ENCODE results near the gene DOCK4.

DOCK4 gene

DNA sequence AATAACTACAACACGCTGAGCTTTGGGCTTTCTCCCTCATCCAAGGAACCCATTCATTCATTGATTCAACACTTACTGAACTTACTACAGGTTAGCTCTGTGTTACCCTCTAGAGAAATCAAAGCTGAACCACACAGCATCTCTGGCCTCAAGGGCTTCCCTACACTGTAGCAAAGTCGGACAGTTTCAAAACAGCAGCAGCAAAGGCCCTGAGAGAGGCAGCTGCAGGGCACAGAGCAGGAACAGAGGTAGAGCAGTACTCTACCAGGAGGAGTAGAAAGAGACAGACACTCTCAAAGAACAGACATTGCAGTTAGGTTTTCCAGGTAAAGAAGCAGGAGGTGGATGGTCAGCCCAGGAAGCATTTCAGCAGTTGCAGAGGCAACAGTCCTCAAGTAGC, 16.1 kb downstream of the DOCK4 start:
- no peak for DNase-seq

DNA sequence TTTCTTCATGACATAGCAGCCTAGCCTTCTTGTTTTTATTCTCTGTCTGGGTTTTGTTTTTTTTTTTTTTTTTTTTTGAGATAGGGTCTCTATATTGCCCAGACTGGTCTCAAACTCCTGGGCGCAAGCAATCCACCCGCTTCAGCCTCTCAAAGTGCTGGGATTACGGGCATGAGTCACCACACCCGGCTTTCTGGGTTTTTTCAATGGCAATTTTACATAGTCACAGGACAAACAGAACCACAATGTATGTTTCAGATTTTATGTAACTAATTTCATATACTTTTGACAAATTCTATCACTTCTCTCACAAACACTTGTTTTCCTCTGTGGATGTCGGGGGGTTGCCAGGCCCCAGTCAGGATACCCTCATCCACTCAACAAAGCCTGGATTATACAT, 16.5 kb downstream of the DOCK4 start:
- no peak for DNase-seq

DNA sequence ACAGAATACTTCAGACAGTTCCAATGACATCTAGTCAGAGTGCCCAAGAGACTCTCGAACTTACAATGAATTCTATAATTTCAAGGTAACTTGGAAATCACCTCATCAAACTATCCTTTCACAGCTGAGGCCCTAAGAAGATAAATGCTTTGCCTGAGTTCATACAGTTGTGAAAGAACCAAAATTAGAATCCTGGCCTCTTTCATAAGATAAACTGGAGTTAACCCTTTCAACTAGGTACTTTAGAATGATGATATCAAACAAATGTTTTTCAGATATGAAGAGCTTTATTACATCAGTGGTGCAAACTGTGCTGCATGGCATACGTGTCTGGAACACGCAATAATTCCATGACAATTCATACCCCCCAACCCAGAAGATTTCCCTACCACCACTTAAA, 17.9 kb downstream of the DOCK4 start:
- no peak for DNase-seq

DNA sequence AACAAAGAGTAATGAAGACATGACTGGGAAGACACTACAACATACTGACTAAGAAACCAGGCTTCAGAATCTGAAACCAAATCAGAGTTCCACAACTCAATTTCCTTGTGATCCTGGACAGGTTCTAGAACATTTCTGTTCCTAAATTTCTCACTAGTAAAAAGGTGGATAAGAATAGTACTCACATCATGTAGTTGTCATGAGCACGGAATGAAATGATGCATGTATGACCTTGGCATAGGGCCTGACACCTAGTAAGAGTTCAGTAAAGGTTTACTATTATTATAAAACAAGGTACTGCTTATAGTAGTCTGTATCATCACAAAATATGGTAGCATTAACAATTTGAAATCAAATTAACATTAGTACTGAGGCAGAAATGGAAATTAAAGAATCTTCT, 19.9 kb downstream of the DOCK4 start:
- DNase-seq: no peak

DNA sequence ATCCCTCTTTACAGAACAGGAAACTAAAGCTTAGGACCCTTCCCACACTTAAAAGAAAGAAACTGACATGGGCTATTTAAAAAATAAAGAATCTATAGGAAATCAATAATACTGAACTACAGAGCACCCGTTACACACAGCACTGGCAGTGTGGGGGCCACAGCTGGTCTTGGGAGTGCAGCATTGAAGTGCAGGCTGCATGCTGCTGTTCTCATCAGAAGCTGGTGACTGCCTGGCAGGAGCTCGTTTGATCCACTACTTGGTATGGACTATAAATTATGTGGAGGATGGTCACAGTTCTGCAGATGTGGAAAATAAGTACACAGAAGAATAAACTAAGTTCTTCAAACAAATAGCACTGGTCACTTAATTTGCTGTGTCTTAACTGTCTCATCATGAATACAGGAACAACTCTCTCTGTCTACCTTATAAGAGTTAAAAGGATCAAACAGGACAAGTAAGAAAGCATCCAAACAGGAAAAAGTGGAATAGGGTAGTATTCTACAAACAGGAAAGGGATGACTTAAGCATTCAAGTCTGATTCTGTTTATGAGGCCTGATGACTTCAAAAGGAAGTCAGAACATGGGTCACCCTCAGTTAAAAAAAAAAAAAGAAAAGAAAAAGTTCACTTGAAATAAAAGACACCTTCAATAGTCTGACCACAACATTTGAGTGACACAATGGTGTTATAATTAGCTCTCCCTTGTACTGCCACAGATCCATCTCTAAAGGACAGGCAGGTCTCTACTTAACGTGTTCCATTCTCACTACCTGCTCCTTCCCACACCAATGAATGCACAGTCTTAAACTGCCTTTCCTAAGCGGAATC, 21.0 kb downstream of the DOCK4 start:
- no peak for DNase-seq

DNA sequence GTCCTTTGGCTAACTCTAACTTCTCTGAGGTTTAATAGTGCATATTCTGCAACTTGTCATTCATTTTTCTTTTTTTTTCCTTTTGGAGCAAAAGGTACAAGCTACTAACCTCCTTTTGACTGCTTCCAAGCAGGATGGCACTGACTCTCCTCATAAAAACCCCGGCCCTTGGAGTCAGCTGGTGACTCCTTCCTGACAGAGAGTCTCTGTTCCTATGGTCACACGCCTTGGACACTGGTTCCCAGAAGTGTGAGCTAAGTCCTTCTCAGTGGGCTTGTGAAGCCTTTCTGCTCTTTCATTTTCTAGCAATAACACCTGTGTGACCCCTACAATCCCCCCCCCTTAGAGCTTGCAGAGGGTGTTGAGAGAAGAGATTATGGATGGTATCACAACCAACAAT, 21.7 kb downstream of the DOCK4 start:
- DNase-seq: no peak

DNA sequence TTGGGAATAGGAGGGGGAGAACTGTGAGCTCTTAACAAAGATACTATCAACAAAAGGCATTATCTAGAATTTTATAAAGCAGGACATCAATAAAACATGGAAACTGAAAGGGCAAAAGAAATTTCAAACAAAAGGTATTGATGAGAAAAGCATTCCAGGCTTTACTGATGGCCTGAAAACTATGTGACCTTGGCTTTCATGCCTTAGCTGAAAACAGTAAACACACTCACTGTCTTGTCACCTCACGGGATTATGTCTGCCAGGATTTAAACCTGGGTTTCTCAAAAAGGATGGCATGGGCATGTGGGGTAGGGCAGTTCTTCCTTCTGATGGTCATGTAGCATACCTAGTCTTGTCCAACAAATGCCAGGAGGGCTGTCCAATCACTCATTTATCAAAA, 22.9 kb downstream of the DOCK4 start:
- no peak for DNase-seq

DNA sequence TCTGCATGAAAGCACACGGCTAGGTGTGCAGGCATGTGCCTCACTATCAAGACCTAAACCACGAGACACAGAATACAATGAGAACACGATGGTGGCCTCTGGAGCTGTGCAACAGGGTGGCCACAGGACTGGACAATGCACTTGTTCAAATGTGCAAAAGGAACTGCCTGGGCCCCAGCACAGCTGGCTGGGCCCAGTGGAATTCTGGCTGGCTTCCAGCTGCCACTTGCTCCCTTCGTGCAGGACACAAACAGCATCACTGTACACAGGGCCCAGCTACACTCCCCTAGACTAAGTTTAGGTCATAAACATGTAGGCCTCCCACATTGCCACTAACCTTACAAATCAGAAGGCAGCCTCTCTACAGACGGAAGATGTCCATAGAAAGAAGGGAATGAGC, 23.4 kb downstream of the DOCK4 start:
- no peak for DNase-seq

DNA sequence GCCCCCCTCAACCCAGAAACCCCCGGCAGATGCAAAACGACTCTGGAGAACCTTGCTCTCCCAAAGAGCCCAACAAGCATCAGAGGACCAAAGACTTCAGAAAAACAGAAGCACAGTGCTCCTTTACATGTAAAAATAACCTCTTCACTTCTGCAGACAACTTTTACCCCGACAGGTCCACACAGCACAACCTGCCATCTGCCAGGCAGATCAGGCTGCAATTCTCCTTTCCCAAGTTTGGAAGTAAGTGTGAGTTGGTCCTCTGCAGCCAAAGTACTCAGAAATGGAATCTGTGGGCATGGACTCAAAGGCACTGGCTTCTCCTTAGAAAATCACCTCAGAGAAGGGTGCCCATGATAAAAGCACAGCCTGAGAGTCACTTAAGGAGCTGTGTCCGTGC, 26.0 kb downstream of the DOCK4 start:
- DNase-seq: no peak

DNA sequence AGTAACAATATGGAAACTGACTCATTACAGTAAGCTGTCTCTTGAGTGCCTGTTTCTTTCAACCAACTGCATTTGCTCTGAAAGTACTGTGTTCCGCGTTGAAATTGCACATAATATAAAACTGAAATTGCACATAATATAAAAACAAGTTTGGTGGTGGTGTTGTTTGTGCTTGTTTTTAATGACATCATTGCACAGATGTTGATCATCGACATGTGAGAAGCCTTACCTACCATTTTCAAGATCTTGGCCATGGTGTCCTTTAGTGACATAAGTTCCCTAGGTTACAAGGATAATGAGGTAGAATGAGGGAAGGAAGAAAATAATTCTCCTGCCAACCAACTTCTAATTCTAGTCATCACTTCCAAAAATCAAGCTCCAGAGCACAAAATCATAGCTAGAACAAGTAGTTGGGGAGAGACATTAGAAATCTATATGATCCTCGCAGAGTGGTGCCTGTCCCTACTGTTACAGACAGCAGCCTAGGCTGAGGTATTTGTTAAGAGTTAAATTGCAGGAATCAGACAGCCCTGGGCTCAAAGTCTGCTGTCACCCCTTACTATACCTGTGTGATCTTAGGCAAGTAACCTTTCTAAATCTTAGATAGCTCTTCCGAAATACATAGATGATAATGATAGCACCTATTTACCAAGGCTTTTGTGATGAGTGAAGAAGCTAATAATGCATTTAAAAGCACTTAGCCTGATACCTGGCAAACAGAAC, 29.3 kb downstream of the DOCK4 start:
- peak; percentile 69 to 80 for DNase-seq

DNA sequence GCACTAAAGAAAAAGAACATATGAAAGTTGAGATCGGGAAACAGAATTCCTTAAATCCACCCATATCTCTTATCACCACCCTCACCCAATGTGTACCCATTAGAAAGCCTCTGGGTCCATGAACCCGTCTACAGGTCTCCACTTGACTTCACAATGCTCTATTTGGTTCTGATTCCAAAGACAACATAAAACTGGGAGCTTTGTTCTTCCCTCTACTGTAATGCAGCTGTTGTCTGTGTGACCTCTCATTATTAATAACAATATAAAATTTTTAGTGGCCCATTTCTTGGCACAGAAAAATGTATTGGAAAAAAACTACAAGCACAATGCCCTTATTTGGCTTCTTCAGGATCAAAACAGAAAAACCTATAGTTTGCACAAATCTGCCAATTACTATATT, 30.0 kb downstream of the DOCK4 start:
- peak; percentile 93 to 95 for DNase-seq

DNA sequence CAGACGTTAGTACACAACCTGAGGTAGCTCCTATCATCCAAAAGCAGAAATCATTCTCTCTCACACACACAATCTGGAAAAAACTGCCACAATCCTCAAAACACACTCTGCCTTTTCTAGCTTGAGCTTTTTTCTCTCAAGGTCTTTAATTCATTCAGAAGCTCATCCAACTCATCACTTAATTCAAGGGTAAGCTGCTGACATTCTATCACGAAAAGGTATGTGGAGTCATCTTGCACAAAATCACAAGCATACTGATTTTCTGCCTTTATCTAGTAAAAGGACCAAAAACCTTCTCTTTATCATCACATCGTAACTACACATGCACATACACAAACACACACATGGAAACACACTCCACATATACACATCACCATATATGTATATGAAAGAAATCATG, 32.0 kb downstream of the DOCK4 start:
- DNase-seq: no peak

DNA sequence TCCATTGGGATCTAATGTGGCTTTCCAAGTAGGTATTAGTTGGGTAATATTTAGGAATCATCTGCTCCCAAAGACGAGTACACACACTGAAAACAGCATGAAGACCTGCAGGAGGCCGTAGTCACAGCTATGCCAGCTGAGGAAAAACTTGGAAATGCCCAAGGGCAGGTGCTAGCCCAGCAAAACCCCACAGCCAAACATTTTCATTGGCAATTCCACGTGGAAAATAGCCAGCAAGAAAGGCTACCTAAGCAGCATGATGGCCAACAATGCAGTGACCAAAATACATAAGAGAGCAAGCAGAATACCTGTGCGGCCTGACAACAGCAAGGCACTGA, 32.7 kb downstream of the DOCK4 start:
- no peak for DNase-seq

DNA sequence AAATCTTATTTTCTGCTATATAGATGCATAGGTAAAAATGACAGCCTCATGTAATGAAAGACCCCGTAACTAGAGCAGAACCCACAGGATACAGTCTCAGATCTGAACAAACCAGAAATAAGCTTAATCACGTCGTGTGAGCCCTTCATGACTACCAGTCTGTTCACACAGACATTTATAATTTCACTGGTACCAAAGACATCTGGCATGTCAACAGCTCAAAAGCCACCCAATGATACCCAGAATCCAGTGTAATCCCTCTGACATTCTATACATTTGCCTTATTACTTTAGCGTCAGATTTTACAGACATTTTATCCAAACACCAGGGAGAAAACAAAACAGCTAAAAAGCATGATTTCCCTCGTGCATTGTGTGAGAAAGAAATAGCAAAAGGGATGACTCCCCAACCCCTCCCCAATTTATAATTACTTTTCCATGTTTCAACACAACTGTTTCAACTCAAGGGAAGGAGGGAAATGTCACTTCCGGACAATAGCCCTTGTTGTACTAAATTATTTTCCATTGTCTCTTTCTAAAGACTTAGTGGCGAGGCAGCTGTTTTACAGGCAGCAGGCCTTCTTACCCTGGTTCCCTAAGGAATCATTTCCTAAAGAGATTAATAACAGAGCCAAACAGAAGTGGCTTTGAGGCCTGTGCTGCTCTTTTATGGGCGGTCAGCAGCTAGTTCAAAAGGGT, 33.2 kb downstream of the DOCK4 start:
- peak; percentile 74 to 91 for DNase-seq

DNA sequence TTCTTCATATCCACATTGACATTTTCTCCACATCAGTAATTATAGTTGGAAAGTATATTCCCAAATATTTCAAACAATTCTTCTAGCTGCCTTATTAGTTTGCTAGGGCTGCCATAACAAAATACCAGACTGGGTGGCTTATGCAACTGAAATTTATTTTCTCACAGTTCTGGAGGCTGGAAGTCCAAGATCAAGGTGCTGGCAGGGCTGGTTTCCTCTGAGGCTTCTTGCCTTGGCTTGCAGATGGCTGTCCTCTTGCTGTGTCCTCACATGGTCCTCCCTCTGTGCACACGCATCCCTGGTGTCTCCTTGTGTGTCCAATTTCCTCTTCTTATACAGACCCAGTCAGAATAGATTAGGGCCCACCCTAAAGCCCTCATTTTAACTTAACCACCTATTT, 34.5 kb downstream of the DOCK4 start:
- DNase-seq: no peak

DNA sequence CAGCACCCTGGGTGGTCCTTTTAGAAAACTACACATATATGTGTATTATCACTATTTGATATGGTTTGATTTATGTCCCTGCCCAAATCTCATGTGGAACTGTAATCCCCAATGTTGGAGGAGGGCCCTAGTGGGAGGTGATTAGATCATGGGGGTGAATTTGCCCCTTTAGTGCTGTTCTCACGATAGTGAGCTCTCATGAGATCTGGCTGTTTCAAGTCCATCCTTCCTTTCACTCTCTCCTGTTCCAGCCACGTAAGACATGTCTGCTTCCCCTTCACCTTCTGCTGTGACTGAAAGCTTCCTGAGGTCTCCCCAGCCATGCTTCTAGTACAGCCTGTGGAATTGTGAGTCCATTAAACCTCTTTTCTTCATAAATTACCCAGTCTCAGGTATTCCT, 37.3 kb downstream of the DOCK4 start:
- DNase-seq: no peak

DNA sequence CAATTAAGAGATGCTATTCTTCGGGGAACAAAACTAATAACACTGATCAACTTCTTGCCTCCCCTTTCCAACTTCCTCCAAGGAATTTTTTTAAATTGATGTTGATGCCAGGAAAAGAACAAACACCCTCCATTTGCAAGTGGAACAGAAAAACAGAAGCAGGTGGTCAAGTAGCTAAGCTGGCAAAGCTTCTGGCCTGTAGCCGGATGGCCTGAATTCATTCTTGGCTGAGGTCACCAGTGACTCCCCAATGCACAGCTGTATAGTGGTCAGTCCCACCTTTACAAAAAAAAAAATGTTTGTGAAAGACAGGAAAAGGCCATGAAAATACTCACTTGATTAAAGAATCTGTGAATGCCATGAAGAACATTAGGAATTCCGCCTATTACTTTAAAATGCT, 39.1 kb downstream of the DOCK4 start:
- no peak for DNase-seq

DNA sequence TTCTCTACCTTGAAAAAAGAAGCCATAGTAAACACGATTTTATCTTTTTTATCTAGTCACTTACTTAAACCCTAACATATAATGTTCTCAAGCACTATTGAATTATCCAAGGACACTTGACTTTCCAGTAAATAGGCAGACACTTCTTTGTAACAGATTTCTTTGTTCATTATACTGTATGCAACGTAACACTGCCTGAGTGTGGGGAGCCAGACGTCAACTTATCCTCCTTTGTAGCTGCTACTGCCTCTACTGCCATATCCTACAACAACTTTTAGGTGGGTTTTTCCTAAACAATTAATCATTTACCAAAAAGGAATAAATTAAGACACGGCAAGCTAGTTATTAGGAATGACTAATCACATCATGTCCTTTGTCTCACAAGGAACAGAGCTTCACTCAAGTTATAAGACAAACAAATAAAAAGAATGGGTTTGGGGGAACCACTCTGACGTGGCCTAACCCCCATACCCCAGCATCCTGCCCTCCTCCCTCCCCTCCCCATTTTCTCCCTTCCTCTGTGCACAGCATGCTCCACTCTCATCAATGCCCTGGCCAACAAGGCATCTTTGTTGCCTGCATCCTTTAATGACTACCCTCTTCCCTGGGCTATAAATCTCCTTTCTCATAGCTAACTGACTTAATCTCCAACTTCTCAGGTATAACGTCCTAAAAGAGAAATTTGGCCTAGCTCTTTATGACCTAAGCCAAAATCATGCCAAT, 43.3 kb downstream of the DOCK4 start:
- DNase-seq: no peak

DNA sequence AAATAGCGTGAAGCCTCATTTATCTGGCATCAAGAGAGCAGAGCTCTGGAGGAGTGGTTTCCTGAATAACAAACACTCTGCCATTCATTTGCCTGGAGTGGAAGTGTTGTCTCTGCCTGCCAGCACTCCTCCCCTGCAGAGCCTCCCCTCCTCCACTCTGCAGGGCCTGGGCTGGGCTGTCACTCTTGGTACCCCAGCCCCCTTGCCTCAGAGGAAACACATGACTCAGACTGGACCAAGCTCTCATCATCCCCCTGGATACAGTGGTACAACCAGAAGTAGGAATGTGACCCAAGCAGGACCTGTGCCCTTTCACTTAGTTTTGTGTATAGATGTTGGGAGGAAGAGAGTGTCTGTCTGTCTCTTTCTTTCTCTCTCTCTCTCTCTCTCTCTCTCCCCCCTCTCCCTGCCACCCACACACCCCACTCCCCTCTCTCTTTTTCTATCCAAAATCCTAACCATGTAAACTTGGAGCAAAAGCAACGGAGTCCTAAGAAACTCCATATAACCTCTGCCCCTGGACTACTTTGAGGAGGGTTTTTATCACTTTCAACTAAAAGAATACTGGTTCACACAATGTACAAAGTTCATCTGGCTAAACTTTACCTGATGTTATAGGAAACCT, 43.9 kb downstream of the DOCK4 start:
- no peak for DNase-seq

DNA sequence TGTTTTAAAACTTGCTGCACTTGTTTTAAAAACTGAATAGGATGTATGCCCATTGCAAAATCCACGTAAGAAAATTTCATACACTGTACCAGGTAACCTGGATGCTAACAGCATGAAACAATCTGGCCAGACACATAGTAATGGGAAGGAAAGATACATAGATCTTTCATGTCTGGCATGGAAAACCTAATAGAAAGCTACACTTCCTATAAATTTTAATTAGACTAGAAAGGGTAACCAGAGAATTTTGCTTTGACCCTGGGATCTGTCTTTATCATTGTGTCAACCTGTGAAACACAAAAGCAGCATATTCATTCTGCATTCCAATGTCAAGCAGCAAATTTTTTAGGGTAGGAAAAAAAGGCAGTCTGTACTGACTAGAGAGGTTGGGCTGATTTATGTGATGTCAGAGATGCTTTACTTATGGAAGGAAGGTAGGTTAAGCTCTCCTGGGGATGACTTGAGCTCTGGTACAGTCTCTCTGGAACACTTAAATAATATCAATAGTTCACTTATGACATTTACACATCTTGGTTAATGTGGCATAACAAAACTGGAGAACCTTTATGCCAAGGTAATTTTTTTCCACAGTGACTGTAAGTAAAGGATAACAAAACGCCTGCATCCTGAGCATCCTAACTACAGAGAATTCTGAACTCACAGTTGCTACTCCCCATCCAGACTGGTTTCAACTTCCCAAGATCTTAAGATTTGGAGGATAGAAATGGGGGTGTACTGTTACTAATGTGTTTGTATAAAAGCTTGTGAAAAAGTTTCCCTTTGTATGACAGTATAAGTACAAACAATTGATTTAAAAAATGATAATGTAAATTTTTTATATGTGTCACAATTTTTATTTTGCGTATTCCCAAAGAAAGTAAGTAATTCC, 44.7 kb downstream of the DOCK4 start:
- DNase-seq: no peak

DNA sequence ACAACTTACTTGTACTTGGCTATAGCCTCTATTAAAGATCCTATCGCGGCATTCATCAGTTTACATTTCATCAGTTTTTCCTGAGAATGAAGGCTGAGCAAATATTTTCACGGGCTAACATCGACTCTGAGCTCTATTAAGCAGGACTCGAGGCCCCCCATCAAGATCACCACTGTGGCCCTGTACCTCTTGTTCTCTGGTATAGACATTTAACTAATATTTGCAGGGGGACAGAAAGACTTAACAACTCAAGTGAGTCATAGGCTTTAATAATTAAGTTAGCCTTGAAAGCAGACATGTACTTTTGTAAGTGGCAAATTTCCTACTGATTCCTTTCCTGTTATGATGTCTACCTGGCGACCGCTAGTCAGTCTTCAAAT, 45.4 kb downstream of the DOCK4 start:
- no peak for DNase-seq
